NCI-H748 treated with DMSO at 0.1 percent for 48 hours (cell line): ENCODE data around the gene ACOT2.
A peak's percentile ranks its signal among the peaks of the same experiment; 100 is the strongest.
"Not testable (repeated sequence)": the region's sequence is repeated elsewhere in the genome, so short reads cannot be mapped to it uniquely, and the experiment has no call there.

ENCODE experiments used
- DNase-seq: peaks from one replicate; lab custom pipeline; 2025; lab: John Stamatoyannopoulos, UW

Gene ACOT2

GRCh38 chr14:73569185-73569958 is at the start of gene ACOT2:
Gene ACOT2, plus strand, starts transcription at chr14:73569213. Its CDS starts 28 bp downstream, at chr14:73569241.
- DNase-seq = peak; percentile 41

DNA sequence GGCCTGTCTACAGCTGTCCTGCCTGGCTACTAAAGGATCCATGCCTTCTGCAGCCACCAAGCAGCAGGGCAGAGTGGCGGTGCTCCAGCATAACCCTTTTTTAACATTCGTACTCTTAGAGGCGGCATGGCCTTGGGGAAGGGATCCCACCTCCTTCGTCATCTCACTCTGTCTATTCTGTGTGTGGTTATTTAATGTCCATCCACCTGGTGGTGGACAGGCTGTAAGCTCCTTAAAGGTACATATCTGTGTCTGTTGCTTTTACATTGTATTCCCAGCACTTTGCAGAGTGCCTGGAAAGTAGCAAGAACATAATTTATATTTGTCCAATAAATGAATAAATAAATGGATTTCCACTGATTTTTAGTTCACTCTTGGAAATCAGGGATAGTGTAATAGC is 47.8 kb upstream of the ACOT2 start:
- DNase-seq = no peak

GRCh38 chr14:73524493-73524892 is 44.5 kb upstream of the ACOT2 start:
- DNase-seq = no peak

GRCh38 chr14:73526036-73526984 is 42.7 kb upstream of the ACOT2 start:
- no peak for DNase-seq

- not testable (repeated sequence) for DNase-seq
Measured at GRCh38 chr14:73529356-73529755, 39.7 kb upstream of the ACOT2 start.

DNA sequence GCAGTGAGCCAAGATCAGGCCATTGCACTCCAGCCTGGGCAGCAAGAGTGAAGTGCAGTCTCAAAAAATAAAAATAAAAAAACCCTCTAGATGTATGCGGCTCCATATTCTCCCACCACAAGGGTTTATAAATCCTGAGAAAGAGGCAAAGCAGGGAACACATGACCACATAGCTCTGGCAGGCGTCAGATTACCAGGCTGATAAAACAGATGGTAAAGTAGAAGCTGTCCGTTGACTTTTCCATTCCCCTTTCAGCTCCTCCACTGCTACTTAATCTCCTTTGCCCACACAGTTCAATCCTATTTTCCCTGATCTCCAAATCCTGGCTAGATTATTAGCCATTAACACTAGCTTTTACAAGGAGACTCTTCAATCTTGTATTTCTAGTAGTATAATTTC is 37.0 kb upstream of the ACOT2 start:
- not testable (repeated sequence) for DNase-seq

DNA sequence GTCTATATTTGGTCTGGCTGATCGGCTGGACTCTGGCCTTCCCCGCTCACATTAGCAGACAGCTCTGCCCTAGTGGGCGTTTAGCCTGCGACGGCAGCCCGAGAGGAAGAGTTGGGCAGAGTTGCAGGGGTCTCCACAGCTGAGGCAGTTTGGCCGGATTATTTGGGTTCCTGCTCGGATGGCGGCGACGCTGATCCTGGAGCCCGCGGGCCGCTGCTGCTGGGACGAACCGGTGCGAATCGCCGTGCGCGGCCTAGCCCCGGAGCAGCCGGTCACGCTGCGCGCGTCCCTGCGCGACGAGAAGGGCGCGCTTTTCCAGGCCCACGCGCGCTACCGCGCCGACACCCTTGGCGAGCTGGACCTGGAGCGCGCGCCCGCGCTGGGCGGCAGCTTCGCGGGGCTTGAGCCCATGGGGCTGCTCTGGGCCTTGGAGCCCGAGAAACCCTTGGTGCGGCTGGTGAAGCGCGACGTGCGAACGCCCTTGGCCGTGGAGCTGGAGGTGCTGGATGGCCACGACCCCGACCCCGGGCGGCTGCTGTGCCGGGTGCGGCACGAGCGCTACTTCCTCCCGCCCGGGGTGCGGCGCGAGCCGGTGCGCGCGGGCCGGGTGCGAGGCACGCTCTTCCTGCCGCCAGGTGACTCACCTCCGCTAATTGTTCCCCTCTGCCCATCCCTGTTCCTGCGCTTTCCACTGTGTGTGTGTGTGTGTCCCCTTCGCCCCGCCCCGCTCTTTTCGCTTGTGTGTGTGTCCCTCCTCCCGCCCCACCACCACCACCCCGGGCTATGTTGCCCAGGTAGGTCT is 31.6 kb upstream of the ACOT2 start:
- peak; percentile 36 for DNase-seq

- DNase-seq = peak; percentile 21
Measured at GRCh38 chr14:73539017-73539416, 30.0 kb upstream of the ACOT2 start.

DNA sequence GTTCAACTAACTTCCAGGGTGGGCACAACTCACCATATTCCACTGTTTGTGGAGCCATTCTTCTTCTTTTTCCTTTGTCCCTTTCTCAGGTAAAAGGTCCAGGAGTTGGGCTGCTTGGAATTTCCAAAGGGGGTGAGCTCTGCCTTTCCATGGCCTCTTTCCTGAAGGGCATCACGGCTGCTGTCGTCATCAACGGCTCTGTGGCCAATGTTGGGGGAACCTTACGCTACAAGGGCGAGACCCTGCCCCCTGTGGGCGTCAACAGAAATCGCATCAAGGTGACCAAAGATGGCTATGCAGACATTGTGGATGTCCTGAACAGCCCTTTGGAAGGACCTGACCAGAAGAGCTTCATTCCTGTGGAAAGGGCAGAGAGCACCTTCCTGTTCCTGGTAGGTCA is 26.1 kb upstream of the ACOT2 start:
- not testable (repeated sequence) for DNase-seq

DNA sequence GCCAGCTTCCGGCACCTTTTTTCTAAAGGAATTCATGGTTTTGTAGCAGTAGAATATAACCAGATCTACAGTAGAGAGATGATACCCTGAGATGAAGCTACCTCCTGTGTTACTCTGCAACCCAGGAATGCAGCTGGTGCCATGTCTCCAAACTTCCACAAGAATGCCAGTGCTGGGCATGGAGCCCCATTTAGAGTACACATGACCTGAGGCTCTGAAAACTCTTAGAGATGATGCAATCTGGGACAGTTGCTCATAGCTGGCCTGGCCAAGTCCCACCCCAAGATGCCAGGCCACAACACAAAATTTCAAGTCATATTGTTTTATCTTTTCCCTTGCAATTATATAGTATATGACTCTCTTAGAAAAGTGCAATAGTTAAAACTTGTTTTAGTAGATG is 23.7 kb upstream of the ACOT2 start:
- DNase-seq = not testable (repeated sequence)

DNA sequence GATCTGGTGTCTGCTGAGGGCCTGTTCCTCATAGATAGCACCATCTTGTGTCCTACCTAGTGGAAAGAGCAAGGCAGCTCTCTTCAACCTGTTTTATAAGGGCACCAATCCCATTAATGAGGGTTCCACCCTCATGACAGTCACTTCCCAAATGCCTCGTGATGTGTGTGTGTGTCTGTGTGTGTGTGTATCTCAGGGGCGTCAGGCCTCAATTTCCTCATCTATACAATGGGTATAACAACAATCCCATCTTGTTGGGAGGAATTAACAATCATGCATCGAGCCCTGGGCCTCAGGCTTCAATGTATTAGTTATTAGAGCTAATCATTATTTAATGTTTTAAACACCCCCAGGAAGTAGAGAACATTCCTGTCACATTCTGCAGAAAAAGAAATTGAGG is 19.9 kb upstream of the ACOT2 start:
- not testable (repeated sequence) for DNase-seq

DNA sequence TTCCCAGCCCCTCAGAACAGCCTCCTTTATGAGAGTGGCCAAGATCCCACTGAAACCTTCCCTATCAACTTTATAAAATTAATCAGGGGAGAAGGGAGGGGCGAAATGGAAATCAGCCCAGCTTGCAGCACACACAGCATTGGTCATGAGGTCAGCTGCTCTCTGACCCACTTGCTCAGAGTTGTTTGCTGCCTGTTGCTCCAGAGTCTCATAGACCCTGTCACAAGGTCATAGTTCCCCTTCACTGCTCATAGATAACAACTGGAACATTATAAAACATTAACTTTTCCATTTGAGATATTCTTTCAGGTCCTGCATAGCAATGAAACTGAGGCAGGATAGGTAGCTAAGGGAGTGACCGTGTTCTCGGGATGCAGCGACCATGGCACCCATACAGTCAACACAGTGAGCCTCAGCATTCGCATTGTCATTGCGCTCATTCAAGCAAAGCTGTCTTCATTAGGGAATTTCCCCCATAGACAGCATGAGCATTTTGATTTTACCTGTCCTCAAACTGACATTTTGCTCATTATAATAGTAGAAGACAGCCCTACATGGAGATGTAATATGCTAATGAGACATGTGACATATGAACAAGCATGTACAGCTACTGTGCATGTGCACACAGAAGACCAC is 19.0 kb upstream of the ACOT2 start:
- DNase-seq = not testable (repeated sequence)

DNA sequence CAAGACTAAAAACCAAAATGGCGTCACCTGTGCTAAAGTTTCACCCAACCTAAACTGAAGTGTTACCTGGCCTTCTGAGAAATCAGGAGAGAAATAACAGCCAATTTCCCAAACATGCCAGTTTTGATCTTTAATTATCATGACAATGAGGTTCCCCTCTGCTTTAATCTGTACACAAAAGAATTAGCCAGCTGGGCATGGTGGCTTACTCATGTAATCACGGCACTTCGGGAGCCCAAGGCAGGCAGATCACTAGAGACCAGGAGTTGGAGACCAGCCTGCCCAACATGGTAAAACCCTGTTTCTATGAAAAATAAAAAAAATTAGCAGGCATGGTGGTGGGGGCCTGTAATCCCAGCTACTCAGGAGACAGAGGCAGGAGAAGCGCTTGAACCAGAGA is 15.2 kb upstream of the ACOT2 start:
- DNase-seq = no peak

GRCh38 chr14:73557201-73557600 is 11.8 kb upstream of the ACOT2 start:
- DNase-seq = not testable (repeated sequence)

DNA sequence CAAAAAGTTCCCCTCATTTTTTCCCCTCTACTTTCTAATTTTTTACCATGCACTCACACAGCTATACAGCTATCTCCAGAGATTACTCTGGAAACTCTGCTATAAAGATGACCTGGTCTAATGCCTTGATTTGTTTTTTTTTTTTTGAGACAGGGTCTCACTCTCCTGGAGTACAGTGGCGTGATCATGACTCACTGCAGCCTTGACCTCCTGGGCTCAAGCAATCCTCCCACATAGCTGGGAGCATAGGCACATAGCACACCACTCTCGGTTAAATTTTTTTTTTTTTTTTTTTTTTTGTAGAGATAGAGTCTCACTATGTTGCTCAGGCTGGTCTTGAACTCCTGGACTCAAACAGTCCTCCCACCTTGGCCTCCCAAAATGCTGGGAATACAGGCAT is 10.8 kb upstream of the ACOT2 start:
- DNase-seq = not testable (repeated sequence)

DNA sequence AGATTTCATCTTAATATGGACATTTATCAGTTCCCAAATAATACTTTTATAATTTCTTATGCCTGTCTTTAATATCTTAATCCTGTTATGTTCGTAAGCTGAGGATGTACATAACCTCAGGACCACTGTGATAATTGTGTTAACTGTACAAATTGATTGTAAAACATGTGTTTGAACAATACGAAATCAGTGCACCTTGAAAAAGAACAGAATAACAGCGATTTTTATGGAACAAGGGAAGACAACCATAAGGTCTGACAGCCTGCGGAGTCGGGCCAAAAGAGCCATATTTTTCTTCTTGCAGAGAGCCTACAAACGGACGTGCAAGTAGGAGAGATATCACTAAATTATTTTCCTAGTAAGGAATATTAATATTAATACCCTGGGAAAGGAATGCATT is 6.8 kb upstream of the ACOT2 start:
- DNase-seq = not testable (repeated sequence)

DNA sequence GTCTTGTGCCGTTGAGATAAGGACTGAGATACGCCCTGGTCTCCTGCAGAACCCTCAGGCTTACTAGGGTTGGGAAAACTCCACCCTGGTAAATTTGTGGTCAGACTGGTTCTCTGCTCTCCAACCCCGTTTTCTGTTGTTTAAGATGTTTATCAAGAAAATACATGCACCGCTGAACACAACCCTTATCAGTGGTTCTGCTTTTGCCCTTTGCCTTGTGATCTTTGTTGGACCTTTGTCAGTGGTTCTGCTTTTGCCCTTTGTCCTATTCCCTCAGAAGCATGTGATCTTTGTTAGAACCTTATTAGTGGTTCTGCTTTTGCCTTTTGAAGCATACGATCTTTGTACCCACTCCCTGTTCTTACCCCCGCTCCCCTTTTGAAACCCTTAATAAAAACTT is 6.3 kb upstream of the ACOT2 start:
- not testable (repeated sequence) for DNase-seq

- not testable (repeated sequence) for DNase-seq
Measured at GRCh38 chr14:73566431-73566830, 2.6 kb upstream of the ACOT2 start.

DNA sequence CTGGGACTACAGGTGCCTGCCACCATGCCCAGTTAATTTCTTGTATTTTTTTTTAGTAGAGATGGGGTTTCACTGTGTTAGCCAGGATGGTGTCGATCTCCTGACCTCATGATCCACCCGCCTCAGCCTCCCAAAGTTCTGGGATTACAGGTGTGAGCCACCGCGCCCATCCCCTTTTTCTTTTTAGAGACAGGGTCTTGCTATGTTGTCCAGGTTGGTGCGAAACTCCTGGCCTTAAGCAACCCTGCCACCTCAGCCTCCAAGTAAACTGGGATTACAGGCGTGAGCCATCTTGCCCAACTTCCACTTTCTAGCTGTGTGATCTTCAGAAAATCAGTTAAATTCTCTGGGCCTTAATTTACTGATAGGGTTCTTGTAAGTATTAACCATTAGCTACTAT is 2.1 kb upstream of the ACOT2 start:
- not testable (repeated sequence) for DNase-seq

DNA sequence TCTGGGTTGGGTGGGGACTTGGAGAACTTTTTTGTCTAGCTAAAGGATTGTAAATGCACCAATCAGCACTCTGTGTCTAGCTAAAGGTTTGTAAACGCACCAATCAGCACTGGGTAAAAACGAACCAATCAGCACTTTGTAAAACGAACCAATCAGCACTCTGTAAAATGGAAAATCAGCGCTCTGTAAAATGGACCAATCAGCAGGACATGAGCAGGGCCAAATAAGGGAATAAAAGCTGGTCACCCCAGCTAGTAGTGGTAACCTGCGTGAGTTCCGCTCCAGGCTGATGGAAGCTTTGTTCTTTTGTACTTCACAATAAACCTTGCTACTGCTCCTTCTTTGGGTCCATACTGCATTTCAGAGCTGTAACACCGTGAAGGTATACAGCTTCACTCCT is 1.7 kb upstream of the ACOT2 start:
- DNase-seq = no peak
